K562 (cell line): ENCODE results near the gene LAMTOR4. TPM values are rescaled to one million over a fixed set of nuclear protein-coding genes. Genes with fewer than 3 reads are reported as not detected.

ENCODE experiments used
- CHD4 ChIP-seq: fragments of 200-600 bp; sonication (generic); IDR thresholded peaks from 3 replicates; pipeline ENCODE4 v1.6.1; 2012; ENCODE audit warnings: low read depth, mild to moderate bottlenecking, mixed read lengths, low read length, inconsistent platforms; ENCODE audit not compliant: insufficient read depth, insufficient replicate concordance, poor library complexity, severe bottlenecking
- CTBP1 ChIP-seq: fragments of 450-650 bp; IDR thresholded peaks from 2 replicates; pipeline ENCODE4 v1.6.1; 2016; ENCODE audit warnings: borderline replicate concordance
- ESRRA ChIP-seq: fragments of 450-650 bp; IDR thresholded peaks from 2 replicates; pipeline ENCODE4 v1.6.1; 2014; ENCODE audit warnings: low read depth, mild to moderate bottlenecking, moderate library complexity, borderline replicate concordance
- ETV6 ChIP-seq, 3 experiments: fragments of 150-350 bp in 1 of 3; sonication (generic) in 1 of 3; formaldehyde crosslinking in 1 of 3; IDR thresholded peaks; 2 replicates each; pipeline versions ENCODE4 v1.6.1 to v1.8.0; 2014 to 2022; ENCODE audit warnings: borderline replicate concordance in 2 of 3, low read depth in 2 of 3, antibody characterized with exemption in 1 of 3, low read length in 1 of 3, mild to moderate bottlenecking in 1 of 3, missing genetic modification reagents in 1 of 3
- EWSR1 ChIP-seq: fragments of 450-650 bp; IDR thresholded peaks from 2 replicates; pipeline ENCODE4 v1.6.1; 2018; ENCODE audit warnings: borderline replicate concordance, mild to moderate bottlenecking, low read depth, moderate library complexity; ENCODE audit not compliant: partially characterized antibody
- FOXP4 ChIP-seq: sonication (generic); formaldehyde crosslinking; IDR thresholded peaks from 2 replicates; pipeline ENCODE4 v1.8.0; 2022; ENCODE audit warnings: mild to moderate bottlenecking, missing genetic modification reagents, borderline replicate concordance
- GATA2 ChIP-seq: sonication (generic); formaldehyde crosslinking; IDR thresholded peaks from 2 replicates; pipeline ENCODE4 v1.4.0; 2020; ENCODE audit warnings: mild to moderate bottlenecking, missing genetic modification reagents
- HINFP ChIP-seq: fragments of 450-650 bp; conservative IDR thresholded peaks from 2 replicates; pipeline ENCODE4 v1.6.1; 2016; ENCODE audit warnings: missing genetic modification characterization, low read depth, mild to moderate bottlenecking, control low read depth, missing compliant biosample characterization
- KAT2B ChIP-seq: IDR thresholded peaks from one replicate; pipeline ENCODE4 v1.6.1; 2012; ENCODE audit warnings: low read depth, mild to moderate bottlenecking, control low read depth, inconsistent platforms, low read length, moderate library complexity
- KDM1A ChIP-seq, 2 experiments: fragments of 450-650 bp; IDR thresholded peaks; 2 replicates each; pipeline ENCODE4 v1.6.1; 2016; ENCODE audit warnings: mild to moderate bottlenecking in 2 of 2
- MAX ChIP-seq: sonication (generic); formaldehyde crosslinking; IDR thresholded peaks from 2 replicates; pipeline ENCODE4 v1.9.0; 2022; ENCODE audit warnings: mild to moderate bottlenecking, missing genetic modification reagents
- PHF21A ChIP-seq: fragments of 450-650 bp; IDR thresholded peaks from 2 replicates; pipeline ENCODE4 v1.6.1; 2017; ENCODE audit warnings: low read depth, borderline replicate concordance
- POLR3A ChIP-seq: IDR thresholded peaks from 2 replicates; pipeline ENCODE4 v1.6.1; 2011; ENCODE audit warnings: borderline replicate concordance, mild to moderate bottlenecking, moderate library complexity; ENCODE audit not compliant: insufficient read length, insufficient read depth; ENCODE audit errors: extremely low read depth
- SAFB2 ChIP-seq: fragments of 200-400 bp; formaldehyde crosslinking; IDR thresholded peaks from 2 replicates; pipeline ENCODE4 v1.6.1; 2018; ENCODE audit warnings: borderline replicate concordance, low read length, low read depth, moderate library complexity; ENCODE audit not compliant: severe bottlenecking
- SMAD1 ChIP-seq: fragments of 150-350 bp; IDR thresholded peaks from 2 replicates; pipeline ENCODE4 v1.6.1; 2014; ENCODE audit warnings: low read length, low read depth; ENCODE audit not compliant: partially characterized antibody
- SNRNP70 ChIP-seq: fragments of 200-400 bp; formaldehyde crosslinking; optimal IDR thresholded peaks from 2 replicates; pipeline ENCODE3; 2017; ENCODE audit warnings: low read depth, low read length
- TBL1XR1 ChIP-seq, 2 experiments: IDR thresholded peaks; 2 replicates each; pipeline ENCODE4 v1.6.1; 2012; ENCODE audit warnings: improper control_type of control experiment in 2 of 2, low read length in 2 of 2, mild to moderate bottlenecking in 1 of 2
- TEAD4 ChIP-seq, 2 experiments: sonication (generic) in 1 of 2; formaldehyde crosslinking in 1 of 2; IDR thresholded peaks; 2 replicates each; pipeline versions ENCODE4 v1.6.1 to v1.8.0; 2012 to 2022; ENCODE audit warnings: borderline replicate concordance in 1 of 2, inconsistent platforms in 1 of 2, low read length in 1 of 2, mild to moderate bottlenecking in 1 of 2, missing genetic modification reagents in 1 of 2
- TRIM28 ChIP-seq: fragments of 450-650 bp; IDR thresholded peaks from 2 replicates; pipeline ENCODE4 v1.6.1; 2017
- TSC22D4 ChIP-seq: fragments of 450-650 bp; IDR thresholded peaks from 2 replicates; pipeline ENCODE4 v1.6.1; 2016; ENCODE audit warnings: missing genetic modification characterization, missing biosample characterization, control low read depth
- ZEB2 ChIP-seq: fragments of 450-650 bp; IDR thresholded peaks from 2 replicates; pipeline ENCODE4 v1.6.1; 2016
- ZKSCAN1 ChIP-seq: fragments of 150-350 bp; IDR thresholded peaks from 2 replicates; pipeline ENCODE4 v1.6.1; 2016; ENCODE audit warnings: low read depth, low read length
- ZNF134 ChIP-seq: fragments of 250-450 bp; sonication (Bioruptor Pico); conservative IDR thresholded peaks from 2 replicates; pipeline ENCODE4 v1.4.0; 2020
- ZNF76 ChIP-seq: fragments of 250-450 bp; sonication (Bioruptor Pico); IDR thresholded peaks from 2 replicates; pipeline ENCODE4 v1.4.0; 2020; ENCODE audit warnings: mild to moderate bottlenecking, moderate library complexity, borderline replicate concordance
- polyA plus RNA-seq, 8 experiments: library from polyadenylated mRNA; depleted of rRNA in 4 of 8; stranded (reverse) in 5 of 8; unstranded in 3 of 8; fragments of >200 nt; fragmentation: Nextera tagmentation in 2 of 8; fragmentation: Illumina TruSeq in 1 of 8; extraction: Ambion mirVana in 2 of 8; extraction: Trizol in 1 of 8; gene quantifications; 2 replicates each; pipeline versions ENCODE4 v1.2.1 to v1.2.3, GENCODE V29; 2011 to 2014; ENCODE audit warnings: inconsistent platforms in 1 of 8, missing spikeins in 1 of 8
- total RNA-seq, 7 experiments: library from RNA; depleted of rRNA in 6 of 7; stranded (reverse); fragments of >200 nt in 6 of 7; fragmentation: Illumina TruSeq in 2 of 7; extraction: Trizol in 2 of 7; gene quantifications; 2 replicates each; pipeline versions ENCODE4 v1.2.1 to v1.2.3, GENCODE V29; 2011 to 2021; ENCODE audit warnings: low replicate concordance in 1 of 7

The LAMTOR4 gene
- total and polyA plus RNA-seq, 9 of the 15 experiments (the other 6 are each of a cell fraction or from before 2014, with no cell fraction given): 79.6 to 314 (median 195) TPM

- TF ChIP-seq ESRRA (no peak), ETV6 (IDR thresholded peaks at IDR 0.05; ENCODE audit: borderline replicate concordance in 1 of 2, low read depth in 2 of 2, low read length in 1 of 2) (no peak), ETV6 (CRISPR knock-in tag; IDR thresholded peaks at IDR 0.05; ENCODE audit: borderline replicate concordance) (no peak), CHD4 (no peak), SNRNP70 (no peak), TBL1XR1 (IDR thresholded peaks at IDR 0.05; ENCODE audit: low read length in 2 of 2) (no peak), TRIM28 (no peak), KDM1A (IDR thresholded peaks at IDR 0.05) (0 out of 4 replicates have a peak, but pooled peaks of 1 of the 2 experiments have one; percentile 23), ZNF76 (CRISPR knock-in tag) (no peak), KAT2B (no peak), ZEB2 (no peak), HINFP (no peak), ZNF134 (CRISPR knock-in tag) (no peak), SAFB2 (no peak), MAX (no peak), EWSR1 (no peak), GATA2 (CRISPR knock-in tag) (no peak), CTBP1 (no peak), TSC22D4 (tag) (no peak), FOXP4 (no peak), SMAD1 (no peak), POLR3A (peak; percentile 68), ZKSCAN1 (no peak), PHF21A (no peak), TEAD4 (IDR thresholded peaks at IDR 0.05; ENCODE audit: low read length) (no peak), TEAD4 (CRISPR knock-in tag; IDR thresholded peaks at IDR 0.05; ENCODE audit: borderline replicate concordance) (no peak)
Observed at GRCh38 chr7:100159099-100159623, 10.4 kb downstream of the LAMTOR4 start (continued).
